GM12801 (cell line): ENCODE data around the gene COA5.

Experiments
- CTCF ChIP-seq: IDR thresholded peaks from one replicate; pipeline ENCODE4 v1.5.1; 2011; ENCODE audit warnings: control low read depth; ENCODE audit not compliant: insufficient read length; ENCODE audit errors: extremely low read depth

Gene COA5

GRCh38 chr2:98563394-98563793 is 44.9 kb downstream of the COA5 start:
- TF ChIP-seq CTCF = no peak

- no peak for TF ChIP-seq CTCF
Observed at GRCh38 chr2:98561902-98562695, 46.2 kb downstream of the COA5 start.

DNA sequence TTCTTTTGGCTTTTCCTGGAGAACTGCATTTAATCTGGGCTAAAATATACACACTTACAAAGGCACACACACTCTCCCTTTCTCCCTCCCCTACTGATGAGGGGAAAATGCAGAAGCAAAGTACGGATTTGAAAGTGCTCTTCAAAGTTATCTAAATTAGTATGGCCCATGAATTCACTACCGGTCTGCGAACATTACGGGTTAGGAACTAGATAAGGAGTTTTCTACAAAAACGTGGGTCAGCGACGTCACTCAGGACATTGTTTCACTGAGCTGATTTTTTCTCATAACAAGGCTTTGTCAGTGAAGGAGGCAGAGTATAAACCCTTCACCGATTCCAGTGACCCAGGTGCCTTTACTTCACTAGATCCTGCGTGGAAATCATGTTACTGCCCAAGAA is 47.3 kb downstream of the COA5 start:
- TF ChIP-seq CTCF = no peak

- no peak for TF ChIP-seq CTCF
Observed at GRCh38 chr2:98560256-98560771, 48.0 kb downstream of the COA5 start.

GRCh38 chr2:98559581-98559980 is 48.7 kb downstream of the COA5 start:
- no peak for TF ChIP-seq CTCF

- TF ChIP-seq CTCF = no peak
Observed at GRCh38 chr2:98558852-98559530, 49.3 kb downstream of the COA5 start.

GRCh38 chr2:98556344-98557033 is 51.8 kb downstream of the COA5 start:
- no peak for TF ChIP-seq CTCF
